ENCODE data around the gene ZNF804A. TPM values are rescaled to one million over a fixed set of nuclear protein-coding genes. Genes with fewer than 3 reads are reported as not detected.

ZNF804A gene
- total RNA-seq, 2 experiments from 2014 or later, result not detected

GRCh38 chr2:184971546-184972068 lies 373.3 kb downstream of the ZNF804A start:
- CTCF ChIA-PET, result no interaction called here
- Mint-ChIP-seq H3K4me3 (no peak overlapping the region), H3K36me3 (ENCODE audit: low read depth) (no peaks in the 10 kb centered on the region), H3K27me3 (no peaks in the 10 kb centered on the region), H3K9me3 (no peaks in the 10 kb centered on the region), H3K4me1 (ENCODE audit: low read depth) (no peaks in the 10 kb centered on the region), H3K27ac (no peak overlapping the region)
- Histone ChIP-seq H3K4me3 (ENCODE audit: low read length) (no peak overlapping the region), H3K27me3 (ENCODE audit: control insufficient read depth in 1 of 2, insufficient read depth in 2 of 2, low read length in 2 of 2) (no peaks in the 10 kb centered on the region), H3K27ac (ENCODE audit: low read depth in 1 of 2, low read length in 2 of 2) (no peak overlapping the region), H3K9me3 (ENCODE audit: control insufficient read depth in 1 of 2, insufficient read depth in 1 of 2, low read length in 2 of 2) (no peaks in the 10 kb centered on the region), H3K4me1 (ENCODE audit: insufficient read depth, low read length) (no peaks in the 10 kb centered on the region), H3K36me3 (ENCODE audit: insufficient read depth, low read length) (no peaks in the 10 kb centered on the region)
- POLR2A ChIA-PET, result no interaction called here
- intact Hi-C loops (cut with DNase I, micrococcal nuclease), result no loop called here
- no peak for DNase-seq
- TF ChIP-seq CTCF (IDR thresholded peaks at IDR 0.05), result no peak
- ATAC-seq (ENCODE audit: poor library complexity), result no peak
